Lower leg skin (tissue), 3 donors: ENCODE data around the gene SPDYE2B.
"Not testable (repeated sequence)": the region's sequence is repeated elsewhere in the genome, so short reads cannot be mapped to it uniquely, and the experiment has no call there.

Experiments used
- CTCF ChIP-seq, 3 donors: fragments of 450-650 bp; IDR thresholded peaks; one replicate each; pipeline ENCODE4 v1.5.1; 2016; ENCODE audit warnings: antibody characterized with exemption in 3 of 3, mild to moderate bottlenecking in 3 of 3, moderate library complexity in 2 of 3
- POLR2A ChIP-seq, 2 donors: fragments of 450-650 bp; IDR thresholded peaks; one replicate each; pipeline ENCODE4 v1.6.1; 2016 to 2017; ENCODE audit warnings: antibody characterized with exemption in 2 of 2, mild to moderate bottlenecking in 1 of 2, moderate library complexity in 1 of 2

- TF ChIP-seq POLR2A, CTCF (IDR thresholded peaks at IDR 0.05): not testable (repeated sequence)
Observed at GRCh38 chr7:102697642-102698512, 47.8 kb downstream of the SPDYE2B start.
